Cortex of kidney (tissue), 1 donor: ENCODE data around the gene ZNF423.

ENCODE experiments used
- DNase-seq: peaks from one replicate; lab custom pipeline; 2025; lab: John Stamatoyannopoulos, UW

Gene ZNF423

DNA sequence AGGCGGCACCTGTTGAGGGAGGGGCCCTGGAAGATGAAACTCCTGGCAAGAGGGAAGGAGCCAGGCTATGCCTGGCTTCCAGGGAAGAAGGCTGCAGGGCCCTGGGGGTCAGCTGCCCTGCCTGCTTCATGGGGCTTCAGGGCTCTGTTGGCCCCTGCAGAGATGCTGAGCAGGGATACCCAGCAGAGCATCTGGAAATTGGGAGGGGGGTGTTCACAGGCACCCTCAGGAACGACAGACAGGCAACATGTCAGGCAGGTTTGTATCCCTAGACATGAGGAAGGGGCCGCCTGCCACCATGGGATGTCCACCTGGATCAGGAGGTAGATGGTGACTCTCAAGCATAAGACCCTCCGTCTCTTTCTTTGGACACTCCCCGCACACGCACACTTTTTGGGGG lies 13.8 kb upstream of the ZNF423 start:
- no peak for DNase-seq

DNA sequence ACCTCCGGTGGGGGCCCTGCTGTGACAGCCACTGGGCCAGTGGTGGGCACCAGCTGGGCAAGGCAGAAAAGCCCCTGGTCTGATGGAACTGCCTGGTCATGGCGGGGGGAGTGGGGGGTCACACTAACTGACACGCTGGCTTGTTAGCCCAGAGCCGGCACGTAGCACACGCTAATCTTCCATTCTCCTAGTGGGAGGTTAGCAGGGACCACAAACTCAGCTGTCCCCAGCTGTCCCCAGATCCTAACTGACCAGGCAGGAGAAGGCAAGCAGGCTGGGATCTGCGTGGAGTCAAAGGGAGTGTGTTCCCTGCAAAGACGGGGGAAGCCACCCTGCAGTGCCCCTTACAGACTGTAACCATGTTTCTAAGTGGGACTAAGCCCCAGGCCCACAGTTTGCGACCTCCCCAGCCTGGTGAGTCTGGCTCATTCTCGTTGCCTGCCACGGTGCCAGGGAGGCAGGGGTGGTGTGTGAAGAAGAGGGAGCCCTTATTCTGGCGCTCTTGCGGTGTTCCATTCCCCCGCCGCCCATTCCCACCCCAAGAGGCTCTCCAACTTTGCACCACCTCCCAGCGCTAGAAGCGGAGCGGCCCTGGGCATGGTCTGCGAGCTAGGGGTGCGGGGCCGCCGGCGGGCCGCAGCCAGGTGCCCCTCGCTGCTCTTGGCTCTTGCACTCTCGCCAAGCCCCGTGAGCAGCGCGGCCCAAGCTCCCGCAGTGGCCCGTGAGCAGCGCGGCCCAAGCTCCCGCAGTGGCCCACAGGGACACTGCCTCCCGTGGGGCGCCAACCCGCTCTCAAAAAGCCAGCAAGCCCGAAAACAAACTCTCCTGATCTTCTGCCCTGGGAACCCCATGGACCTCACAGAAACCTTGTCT lies 12.1 kb upstream of the ZNF423 start:
- DNase-seq = no peak

DNA sequence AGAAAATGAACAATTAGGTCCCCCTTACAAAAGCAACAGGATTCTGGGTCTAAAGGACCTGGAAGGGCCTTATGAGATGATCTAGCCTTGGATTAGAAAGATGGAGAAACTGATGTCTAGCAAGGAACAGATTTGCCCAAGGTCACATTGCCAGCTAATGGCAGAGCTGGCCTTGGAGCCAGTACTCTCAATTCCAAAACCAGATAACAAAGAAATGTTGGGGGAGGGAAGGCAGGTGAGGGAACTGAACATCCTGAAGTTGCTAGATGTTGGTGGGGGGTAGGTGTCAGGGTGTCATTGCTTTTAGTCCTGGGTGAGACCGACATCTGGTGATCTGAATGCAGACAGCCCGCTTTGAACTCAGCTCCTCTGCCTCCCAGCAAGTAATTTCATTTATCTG lies 11.3 kb upstream of the ZNF423 start:
- DNase-seq = no peak

DNA sequence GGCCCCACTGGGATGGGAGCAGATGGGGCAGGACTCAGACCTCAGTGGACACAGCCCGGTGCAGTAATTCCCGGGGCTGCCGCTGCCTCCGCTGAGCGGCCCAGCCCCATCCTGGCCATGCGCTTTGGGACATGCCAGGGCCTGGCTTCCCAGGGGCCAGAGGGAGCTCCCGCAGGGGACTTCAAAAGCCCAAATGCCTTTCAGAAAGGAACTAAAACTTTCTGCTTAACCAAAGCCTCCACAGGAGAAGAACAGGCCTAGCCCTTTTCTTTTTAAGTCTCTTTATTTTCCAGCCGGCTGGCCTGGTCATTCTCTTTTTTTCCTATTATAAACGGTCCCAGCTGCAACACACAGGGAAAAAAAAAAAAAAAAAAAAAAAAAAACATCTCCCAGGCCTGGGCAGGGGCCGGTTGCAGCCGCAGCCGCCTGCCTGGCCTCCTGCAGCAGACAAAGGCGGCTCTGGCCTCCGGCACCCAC lies 10.7 kb upstream of the ZNF423 start:
- no peak for DNase-seq

DNA sequence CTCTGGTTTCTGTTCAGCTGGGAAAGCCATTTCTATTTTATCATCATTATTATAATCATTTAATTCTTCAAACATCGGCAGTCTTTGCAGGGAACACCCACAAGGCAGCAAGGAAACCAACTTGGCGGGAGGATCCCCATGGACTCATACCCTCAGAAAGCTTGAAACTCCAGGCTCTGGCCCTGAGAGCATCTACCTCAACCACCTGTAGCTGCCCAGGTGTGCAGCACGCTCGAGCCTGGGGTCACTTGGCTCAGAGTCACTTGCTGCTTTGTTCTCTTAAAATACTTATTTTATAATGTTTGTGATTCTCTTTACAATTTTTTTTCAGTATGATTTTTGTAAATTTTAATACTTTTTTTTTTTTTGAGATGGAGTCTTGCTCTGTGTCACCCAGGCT lies 6.8 kb upstream of the ZNF423 start:
- no peak for DNase-seq

DNA sequence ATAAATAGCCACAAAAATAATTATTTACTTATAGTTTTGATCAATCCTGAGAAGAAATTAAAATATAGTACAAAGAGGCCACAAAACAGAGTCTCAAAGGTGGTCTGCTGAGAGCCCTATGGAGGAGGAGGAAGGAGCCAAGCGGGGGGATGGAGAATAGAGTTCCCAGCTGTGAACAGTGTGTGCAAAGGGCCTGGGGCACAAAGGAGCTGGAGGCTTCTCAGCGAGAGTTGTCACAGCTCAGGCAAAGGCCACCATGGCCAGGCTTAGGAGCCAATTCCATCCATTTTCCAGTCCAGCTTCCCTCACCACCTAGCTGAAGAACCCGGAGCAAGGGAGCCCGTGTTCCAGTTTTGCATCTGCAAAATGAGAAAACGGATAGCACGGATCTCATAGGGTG lies 5.4 kb upstream of the ZNF423 start:
- DNase-seq = no peak

DNA sequence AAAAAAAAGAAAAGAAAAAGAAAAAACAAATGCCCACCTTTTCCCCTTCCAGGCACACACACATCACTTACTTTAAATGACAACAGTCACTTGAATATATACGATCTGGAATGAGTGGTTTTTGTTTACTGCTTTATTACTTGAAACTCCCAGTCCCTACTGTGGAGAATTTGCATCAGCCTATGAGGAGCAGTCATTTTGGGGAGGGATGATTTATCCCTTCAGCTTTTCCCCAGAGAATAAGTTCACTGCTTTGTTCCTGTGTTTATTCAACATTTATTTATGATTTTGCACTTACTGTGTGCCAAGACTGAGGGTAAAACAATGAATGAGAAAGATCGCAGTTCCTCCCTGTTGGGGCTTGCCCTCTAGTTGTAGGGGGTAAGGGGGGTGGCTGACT lies 4.7 kb upstream of the ZNF423 start:
- no peak for DNase-seq

DNA sequence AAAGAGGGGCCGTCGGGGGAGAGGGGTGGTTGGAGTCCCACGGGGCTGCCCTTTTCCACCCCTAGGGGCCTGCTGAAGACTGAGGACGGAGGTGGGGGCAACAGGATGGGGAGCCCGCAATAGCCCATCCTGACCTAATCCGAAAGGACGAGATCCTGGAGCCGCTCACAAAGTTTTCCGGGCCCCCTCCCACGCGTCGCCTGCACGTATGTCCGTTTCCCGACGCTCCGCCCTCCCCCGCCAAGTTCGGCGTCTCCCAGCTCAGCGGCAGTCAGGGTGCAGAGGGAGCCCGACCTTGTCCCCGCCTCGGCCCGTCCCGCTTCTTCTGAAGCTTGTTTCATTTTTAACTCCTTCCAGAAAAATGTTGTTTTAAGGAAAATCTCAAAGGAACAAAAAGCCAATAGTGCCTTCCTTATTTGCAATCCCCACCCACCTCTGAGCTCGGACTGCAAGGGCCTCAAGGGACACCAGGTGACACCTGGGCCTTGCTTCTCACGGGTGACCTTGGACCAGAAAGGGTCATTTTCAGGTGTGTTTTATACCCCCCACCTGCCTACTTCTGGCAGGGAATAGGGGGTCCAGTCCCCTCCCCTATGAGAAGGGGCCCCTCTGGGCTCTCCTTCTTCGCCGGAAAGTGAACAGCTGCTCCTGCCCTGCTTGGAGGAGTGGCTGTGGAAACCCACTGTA lies 3.4 kb upstream of the ZNF423 start:
- no peak for DNase-seq

DNA sequence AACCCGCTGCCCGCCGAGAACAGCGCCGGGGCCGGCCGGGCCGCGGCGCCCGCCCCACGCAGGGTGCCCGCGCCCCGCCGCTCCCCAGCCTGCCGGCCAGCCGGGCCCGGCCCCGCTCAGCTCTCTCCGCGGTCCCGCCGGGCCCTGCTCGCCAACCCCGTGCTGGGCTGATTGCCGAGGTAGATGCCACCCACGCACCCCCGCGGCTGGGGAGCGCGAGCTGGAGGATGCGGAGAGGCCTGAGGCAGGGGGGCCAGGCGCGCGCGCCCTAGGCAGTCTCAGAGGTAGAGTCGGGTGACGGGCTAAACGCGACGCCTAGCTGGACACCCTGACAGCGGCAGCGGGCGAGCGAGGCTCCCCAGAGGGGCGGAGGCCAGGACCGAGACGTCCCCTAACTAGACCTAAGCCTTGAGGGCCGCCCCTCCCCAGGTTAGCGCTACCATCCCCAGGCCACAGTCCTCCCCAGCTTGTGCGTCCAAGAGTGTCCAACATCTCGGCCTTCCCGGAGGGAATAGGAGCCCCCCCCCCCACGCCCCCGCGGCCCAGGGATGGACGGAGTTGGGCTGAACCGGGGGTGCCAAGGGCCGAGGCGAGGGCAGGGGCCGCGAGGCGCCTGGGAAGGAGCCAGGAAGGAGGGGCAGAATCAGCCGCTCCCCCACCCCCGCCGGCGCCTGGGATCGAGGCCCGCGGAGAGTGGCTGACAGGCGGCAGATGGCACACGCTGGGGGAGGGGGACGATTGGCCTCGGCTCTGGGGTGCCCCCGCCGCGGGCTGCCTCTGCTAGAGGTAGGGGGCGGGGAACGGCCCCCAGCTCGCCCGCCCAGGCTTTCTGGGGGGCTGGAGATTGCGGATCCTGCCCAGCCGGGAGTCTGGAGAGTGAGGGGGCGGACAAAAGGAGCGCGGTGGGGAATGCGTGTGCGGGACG lies 2.5 kb upstream of the ZNF423 start:
- no peak for DNase-seq

DNA sequence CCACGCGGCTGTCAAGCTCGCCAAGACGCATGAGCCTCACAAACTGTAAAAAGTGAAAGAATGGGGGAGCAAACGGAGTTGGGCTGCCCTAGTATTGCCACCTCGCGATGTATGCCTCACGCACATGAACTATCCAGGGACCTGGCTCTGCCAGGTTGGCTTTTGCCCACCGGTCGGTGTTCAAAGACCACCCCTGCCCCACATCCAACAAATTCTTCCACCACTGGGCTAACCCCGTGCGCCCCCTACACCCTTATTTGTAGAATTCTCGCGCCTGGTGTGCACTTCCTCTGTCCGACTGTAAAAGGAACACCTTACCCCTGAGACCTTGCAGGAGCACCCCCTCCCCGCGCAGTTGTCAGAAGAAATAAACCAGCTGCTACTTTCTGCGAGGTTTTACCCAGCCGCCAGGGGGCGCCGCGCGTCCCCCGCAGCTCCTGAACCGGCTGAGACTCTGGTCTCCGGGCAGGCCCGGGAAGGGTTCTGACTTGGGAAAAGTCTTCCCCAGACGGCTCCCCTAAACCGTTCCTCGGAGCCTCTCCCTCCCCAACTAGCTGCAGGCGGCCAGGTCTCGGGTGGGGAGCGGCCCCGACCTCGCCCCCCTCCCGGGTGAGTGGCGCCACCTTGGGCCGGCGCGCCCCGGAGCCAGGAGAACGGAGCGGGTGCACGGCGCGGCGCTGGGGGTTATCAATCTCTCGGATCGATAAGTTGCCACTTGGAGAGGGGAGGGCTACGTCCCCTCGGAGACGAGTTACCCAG lies 1.7 kb upstream of the ZNF423 start:
- DNase-seq = no peak

DNA sequence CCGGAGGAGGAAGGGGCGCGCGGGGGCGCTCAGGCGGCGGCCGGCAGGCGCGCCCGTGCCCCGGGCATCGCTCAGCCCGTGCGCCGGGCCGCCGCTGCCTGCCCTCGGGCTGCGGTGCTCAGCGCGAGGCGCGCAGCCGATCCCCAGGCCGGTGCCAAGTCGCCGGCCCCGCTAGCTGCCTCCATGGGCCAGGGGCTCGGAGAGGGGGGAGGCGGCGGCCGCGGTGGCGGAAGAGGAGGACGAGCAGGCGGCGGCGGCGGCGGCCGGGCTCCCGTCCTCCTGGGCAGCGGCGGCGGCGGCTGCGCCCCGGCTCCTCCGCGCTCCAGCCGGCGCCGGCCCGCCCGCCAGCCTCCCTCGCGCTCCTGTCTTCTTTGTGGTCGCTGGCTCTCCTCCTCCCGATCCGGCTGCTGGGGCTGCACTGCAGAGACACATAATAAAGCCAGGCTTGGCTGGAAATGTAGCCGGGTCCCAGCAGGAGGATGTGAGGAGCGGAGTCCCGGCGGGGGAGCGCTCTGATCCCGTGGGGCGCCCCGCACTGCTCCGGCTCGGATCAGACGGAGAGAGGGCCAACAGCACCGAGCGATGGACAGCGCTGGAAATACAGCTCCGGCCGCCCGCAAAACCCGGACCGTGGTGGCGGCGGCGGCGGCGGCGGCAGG lies 889 bp upstream of the ZNF423 start:
- no peak for DNase-seq

DNA sequence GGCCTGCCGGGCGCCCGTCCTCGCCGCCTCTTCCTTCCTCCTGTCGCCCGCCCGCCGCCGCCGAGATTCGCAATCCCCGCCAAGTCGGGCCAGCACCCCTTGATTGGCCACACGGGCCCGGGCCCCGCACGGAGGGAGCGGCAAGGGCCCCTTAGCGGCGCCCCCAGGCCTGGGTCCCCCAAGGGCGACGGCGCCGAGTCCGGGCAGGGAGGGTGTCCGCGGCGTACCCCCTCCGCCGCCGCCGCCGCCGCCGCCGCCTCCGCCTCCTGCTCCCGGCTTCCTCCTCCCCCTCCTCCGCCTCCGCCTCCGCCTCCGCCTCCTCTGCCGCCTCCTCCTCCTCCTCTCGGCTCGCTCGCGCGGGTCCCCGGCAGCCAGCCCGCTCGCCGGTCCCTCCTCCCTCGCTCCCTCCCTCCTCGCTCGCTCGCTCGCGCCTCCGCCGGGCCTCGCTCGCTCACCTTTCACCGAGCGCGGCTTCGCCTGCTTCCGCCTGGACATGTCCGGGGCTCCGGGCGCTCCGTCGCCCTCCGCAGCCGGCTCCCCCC lies 561 bp downstream of the ZNF423 start:
- no peak for DNase-seq

DNA sequence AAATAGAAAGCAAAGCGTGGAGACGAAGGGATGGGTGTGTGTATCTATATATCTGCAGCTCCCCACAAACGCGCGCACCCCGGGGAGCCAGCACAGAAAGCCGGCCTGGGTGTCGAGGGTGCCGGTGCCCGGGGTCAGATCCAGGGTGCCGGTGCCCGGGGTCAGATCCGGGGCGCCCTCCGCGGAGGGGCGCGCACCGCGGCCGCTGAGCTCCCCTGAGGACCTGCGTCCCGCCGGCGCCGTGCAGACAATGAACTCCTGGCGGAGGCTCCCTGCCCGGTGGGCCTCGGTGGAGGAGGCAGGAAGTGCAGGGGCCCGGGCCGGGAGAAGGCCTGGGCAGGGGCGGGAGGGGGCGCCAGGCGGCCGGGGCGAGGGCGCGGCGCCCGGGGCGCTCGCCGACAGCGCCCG lies 1.1 kb downstream of the ZNF423 start:
- no peak for DNase-seq

DNA sequence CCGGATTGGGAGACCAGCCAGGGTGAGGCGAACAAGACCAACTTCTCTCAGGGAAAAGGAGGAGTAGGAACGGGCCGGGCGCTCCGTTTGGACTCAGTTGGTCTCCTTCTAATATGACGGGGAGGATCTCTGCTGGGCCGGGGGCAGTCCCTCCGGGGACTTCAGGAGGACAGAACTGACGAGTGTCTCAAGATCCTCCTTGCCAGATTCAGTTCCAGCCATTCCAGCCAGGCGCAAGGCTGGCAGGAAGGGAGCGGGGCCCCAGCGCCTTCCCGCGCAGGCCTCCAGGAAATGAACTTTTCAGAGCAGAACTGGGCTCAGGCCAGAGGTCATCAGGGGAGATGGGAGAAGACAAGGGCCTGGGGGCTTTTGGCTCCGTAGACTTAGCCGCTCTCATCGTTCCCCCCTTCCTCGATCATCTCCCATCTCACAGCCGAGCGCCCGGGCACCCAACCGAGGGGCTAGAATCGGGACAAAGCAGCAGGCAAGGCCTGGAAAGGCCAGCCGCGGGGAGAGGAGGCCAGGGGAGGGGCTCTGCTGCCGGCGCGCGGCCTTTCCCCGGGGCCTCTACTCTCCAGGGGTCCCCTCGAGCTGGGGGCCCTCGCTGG lies 1.6 kb downstream of the ZNF423 start:
- DNase-seq = no peak

DNA sequence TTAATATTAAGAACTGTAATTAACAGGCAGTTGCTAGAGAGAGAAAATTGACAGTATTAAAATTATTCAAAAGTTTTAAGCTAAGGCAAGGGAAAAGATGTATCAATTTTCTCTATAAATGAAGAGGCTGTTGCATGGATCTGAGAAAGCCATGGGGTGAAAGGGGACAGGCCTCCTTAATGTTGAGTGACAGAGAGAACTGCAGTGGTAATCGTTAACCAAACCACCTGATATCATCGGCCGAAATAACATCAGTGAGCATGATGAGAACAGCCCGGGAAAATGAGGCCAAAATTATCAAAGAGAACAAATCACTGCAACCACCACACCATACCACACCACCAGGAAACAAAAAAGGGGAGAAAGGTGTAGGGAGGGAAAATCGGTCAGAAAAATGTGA lies 3.6 kb downstream of the ZNF423 start:
- no peak for DNase-seq

DNA sequence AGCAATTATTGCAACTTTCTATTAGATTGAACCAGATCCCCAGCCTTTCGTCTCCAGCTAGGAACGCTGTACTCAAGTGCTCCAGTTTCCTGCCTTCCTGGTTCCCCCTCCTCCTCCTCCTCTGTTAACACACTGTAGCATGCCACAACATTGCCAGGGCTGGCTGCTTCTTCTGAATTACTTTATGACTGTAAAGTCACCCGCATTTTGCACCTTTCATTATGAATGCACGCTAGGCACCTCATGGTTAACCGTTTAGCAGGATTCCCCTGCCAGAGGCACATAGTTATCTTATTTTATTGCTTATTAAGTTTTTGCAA lies 4.5 kb downstream of the ZNF423 start:
- DNase-seq = no peak

DNA sequence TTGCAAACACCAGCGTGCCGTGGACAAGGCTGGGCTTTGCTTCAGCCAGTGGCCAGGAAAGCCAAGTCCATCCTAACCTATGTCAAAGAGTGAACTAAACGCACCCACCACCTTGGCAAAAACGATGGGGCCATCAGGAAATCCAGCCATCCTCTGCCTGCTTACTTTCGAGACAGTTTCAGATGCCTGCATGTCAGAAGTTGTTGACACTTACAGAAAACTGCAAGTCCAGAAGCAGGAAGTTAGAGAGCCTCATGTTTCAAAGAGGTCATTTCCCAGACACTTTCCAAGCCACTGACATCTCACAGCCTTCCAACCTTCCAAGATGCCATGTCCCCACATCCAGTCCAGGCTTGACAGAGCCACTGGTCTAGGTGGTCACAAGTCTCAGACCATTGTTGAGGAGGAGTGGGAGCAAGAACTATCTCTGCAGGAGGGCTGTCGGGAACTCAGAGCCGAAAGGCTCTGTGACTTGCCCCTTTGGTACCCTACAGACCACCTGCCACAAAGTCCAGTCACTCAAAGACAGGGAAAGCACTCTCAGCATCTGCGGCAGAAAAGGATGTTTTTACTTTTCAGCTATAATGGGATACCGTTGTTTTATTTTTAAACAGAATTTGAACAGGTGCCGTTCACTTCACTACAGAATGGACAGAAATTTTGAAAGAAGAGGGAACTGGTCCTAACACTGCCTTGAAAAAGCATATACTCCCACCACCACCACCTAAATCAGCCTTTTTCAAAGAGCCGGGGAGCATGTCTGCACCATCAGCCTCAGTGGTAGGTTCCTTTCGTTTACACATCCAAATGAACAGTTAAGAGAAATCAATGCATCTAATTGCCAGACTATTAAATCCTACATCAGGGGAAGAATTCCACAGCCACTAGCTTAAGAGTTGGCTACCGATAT lies 5.1 kb downstream of the ZNF423 start:
- no peak for DNase-seq

DNA sequence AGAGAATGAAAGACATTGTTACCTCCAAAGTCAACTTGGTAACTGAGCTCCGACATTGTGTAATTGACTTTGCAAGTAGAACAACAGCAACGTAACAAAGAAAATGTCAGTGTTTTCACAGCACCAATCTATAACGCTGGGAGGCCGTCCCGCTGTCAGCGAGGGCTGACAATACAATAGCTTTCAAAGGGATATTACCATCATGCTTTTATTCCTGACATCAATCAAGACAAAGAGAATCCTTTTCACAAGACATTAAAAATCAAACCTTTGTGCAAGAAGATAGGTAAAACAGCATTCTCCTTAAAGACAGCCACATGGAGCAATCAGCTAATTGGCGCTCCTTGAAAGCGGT lies 6.2 kb downstream of the ZNF423 start:
- DNase-seq = no peak

DNA sequence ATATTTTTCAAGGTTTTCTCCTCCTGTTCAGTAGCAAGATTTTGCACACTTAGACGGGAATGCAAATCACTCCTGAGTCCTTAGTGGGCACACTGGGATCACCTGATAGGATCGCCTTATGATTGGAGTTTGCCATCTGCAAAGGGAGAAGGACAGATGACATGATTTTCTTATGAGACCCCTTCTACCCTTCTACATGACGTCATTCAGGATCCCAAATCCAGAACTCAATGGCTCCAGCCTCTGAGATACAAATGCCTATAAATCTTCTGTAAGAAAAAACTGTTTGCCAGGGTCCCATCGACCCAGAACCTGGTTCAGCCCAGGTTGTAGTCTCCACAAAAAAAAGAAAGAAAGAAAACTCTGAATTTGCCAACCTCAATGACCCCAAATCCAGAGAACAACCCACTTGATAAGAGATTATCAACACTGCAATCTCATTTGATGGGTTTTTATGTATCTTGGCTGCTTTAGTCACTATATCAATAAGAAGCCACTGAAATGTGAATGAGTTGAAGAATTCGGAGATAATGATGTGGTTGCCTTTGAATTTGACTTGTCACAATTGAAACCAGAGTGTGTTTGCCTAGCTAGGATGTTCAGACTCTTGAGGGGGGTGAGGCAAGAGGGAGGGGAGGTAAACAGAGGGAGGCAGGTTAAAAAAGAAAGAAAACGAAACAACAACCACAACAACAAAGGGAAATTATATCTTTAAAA lies 6.7 kb downstream of the ZNF423 start:
- DNase-seq = no peak
